GM12891 (cell line): Measurements from ENCODE around the gene PTPRN2.

Source experiments
- POLR2A ChIP-seq: IDR thresholded peaks from 2 replicates; pipeline ENCODE4 v1.6.1; 2011; ENCODE audit warnings: low read depth, low read length, control low read depth
- POLR2AphosphoS5 ChIP-seq: IDR thresholded peaks from 2 replicates; pipeline ENCODE4 v1.6.1; 2011; ENCODE audit warnings: low read depth, low read length, control low read depth
- TAF1 ChIP-seq: IDR thresholded peaks from 2 replicates; pipeline ENCODE4 v1.6.1; 2011; ENCODE audit warnings: low read depth, low read length, control low read depth

DNA sequence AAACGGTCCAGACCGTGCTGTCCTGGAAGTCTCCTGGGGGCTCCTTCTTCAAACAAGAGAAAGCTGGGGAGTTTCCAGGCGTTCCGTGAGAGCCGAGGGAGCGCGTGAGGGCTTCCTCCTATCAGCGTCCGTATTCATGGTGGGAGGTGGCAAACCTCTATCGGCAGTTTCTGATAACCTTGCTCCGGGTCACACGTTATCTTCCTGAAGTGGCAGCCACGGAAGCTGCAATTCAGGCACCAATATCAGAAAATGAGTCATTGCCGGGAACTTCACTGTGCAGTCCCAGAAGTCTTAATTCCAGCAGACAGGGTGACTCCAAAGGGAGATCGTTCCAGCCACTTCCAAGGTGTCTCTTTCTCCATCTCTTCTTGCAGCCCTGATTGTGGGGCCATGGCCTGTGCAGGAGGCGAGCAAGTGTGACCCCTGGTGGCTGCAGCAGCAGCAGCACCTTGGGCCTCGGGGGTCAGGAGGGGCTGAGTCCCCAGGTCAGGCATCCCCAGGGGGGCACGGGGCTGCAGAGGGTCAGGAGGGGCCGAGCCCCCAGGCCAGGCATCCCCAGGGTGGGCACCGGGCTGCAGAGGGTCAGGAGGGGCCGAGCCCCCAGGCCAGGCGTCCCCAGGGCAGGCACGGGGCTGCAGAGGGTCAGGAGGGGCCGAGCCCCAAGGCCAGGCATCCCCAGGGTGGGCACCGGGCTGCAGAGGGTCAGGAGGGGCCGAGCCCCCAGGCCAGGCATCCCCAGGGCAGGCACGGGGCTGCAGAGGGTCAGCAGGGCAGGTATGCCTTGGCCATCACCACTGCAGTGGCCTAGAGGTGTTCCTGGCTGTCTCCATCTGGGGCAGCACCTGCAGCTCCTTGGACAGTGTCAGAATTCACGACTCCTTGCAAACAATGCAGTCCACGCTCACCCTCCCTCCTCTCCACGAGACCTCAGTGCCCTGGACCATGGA is 712.1 kb downstream of the PTPRN2 start:
- no peak for TF ChIP-seq POLR2A
- no peak for TF ChIP-seq POLR2AphosphoS5
- no peak for TF ChIP-seq TAF1
